GM10847 (cell line): ENCODE results near the gene LPIN3.

Experiments used
- POLR2A ChIP-seq: IDR thresholded peaks from 2 replicates; pipeline ENCODE4 v1.6.1; 2011; ENCODE audit not compliant: insufficient read length; ENCODE audit errors: extremely low read depth

The LPIN3 gene

GRCh38 chr20:41336711-41337492, 3.7 kb upstream of the LPIN3 start:
- TF ChIP-seq POLR2A: no peak

DNA sequence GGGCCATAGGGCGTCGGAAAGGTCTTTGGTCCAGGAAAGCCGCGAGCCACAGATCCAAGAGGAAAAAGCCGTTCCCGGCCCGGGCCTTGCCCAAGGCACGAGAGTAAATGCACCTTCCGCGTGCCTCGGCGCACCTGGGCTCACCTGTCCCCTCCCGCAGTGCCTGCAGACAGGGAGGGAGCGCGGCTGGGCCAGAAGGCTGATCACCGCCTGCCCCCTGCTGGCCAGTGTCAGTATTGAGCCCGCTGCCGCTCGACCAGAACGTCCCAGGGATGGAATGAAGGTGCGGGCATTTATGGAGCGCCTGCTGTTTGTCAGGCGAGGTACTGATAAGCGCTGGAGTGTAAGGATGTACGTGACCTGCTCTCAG, 679 bp upstream of the LPIN3 start:
- no peak for TF ChIP-seq POLR2A

DNA sequence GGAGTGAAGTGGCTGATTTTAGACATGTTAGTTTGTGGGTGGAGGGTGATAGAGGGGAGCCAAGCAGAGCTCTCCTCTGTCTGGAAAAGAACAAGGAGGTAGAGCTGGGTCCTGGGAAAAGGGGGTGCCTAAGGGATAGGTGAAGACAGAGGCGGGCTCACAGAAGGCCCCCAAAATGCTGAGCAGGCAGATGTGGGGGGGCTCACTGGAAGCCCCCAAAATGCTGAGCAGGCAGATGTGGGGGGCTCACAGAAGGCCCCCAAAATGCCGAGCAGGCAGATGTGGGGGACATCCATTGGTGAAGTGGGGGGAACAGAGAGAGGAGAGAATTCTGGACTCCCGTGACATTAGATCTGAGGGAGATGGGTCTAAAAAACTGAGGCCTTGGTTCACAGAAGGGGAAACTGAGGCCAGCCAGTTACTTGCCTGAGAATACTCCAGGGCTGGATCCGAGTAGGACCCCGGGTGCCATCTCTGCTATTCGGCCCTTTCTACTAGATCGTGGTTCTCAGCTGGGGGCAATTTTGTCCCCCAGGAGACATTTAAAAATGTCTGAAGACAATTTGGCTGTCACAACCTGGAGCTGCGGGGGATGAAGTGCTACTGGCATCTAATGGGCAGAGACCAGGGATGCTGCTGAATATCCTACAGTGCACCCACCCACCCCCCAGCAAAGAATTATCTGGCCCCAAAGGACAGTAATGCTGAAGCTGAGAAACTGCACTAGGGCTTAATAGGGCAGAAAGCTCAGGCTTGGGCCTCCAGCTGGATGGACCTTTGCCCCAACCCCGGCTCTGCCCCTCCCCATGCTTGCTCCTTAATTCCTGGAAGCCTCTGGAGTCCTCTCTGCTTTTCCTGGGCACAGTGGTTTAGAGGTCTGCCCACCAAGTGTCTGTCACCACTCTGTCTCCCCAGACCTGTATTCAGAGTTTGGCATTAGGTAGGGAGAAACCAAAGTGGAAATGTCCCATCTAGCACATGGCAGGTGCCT, 2.1 kb downstream of the LPIN3 start:
- no peak for TF ChIP-seq POLR2A

- TF ChIP-seq POLR2A: no peak
Observed at GRCh38 chr20:41344477-41344876, 3.9 kb downstream of the LPIN3 start.

- no peak for TF ChIP-seq POLR2A
Observed at GRCh38 chr20:41344938-41345728, 4.5 kb downstream of the LPIN3 start.

DNA sequence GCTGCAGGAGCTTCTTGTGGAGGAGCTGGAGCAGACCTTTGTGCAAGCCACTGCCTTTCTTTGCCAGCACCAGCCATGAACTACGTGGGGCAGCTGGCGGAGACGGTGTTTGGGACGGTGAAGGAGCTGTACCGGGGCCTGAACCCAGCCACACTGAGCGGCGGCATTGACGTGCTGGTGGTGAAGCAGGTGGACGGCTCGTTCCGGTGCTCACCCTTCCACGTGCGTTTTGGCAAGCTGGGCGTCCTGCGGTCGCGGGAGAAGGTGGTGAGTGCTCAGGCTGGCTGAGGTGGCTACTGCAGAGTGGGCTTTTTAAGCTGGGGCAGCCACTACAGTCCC, 5.1 kb downstream of the LPIN3 start:
- no peak for TF ChIP-seq POLR2A

- TF ChIP-seq POLR2A: no peak
Observed at GRCh38 chr20:41347523-41348429, 7.2 kb downstream of the LPIN3 start.

GRCh38 chr20:41348430-41349172, 8.0 kb downstream of the LPIN3 start:
- TF ChIP-seq POLR2A: no peak

- no peak for TF ChIP-seq POLR2A
Observed at GRCh38 chr20:41349266-41349665, 8.6 kb downstream of the LPIN3 start.

GRCh38 chr20:41349943-41350342, 9.3 kb downstream of the LPIN3 start:
- TF ChIP-seq POLR2A: no peak

DNA sequence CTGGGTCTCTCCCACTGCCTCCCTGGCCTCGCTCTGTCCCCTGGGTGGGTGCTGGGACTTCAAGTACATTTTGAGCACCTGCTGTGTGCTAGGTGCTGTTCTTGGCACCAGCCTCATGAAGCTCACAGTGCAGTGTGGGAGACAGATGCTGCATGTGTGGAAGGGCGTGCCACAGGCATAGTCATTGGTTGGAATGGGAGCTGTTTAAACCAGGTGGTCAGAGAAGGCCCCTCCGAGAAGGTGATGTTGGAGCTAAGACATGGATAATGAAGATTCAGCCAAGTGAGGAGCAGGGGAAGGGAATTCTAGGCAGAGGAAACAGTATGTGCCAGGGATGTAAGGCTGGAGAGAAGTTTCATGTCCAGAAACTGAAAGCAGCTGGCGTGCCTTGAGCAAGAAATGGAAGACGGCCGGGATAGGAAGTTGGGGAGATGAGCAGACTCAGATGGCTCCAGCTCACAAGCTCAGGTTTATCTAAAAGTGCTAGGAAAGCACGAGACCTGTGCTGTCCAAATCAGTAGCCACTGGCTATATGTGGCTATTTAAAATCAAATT, 9.9 kb downstream of the LPIN3 start:
- TF ChIP-seq POLR2A: no peak

DNA sequence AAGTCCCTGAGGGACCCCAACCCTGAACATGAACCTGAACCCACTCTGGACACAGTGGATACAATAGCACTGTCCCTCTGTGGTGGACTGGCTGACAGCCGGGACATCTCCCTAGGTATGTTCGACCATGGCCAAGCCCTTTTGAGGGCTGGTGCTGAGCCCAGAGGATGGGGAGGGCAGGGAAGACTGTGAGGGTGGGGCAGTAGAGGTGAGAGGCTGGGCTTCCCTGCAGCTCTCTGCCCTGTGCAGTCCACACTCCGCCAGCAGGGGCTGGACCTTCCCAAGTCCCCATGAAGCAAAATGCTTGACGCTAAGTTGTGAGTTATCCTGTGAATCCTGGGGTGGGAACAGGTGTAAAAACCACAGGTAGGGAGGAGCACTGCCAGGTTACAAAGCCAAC, 11.5 kb downstream of the LPIN3 start:
- no peak for TF ChIP-seq POLR2A

GRCh38 chr20:41352666-41353065, 12.0 kb downstream of the LPIN3 start:
- TF ChIP-seq POLR2A: no peak
